Measurements from ENCODE around the gene ARHGAP24. TPM values are rescaled to one million over a fixed set of nuclear protein-coding genes. Genes with fewer than 3 reads are reported as not detected.

ARHGAP24 gene
- total and polyA plus RNA-seq, 2 of the 13 experiments (the other 11 are each of a cell fraction or from before 2014, with no cell fraction given), result 0.07 to 0.55 TPM

- TF ChIP-seq DMTF1 (CRISPR knock-in tag; IDR thresholded peaks at IDR 0.05), result no peak
- TF ChIP-seq ZNF501 (CRISPR knock-in tag; IDR thresholded peaks at IDR 0.05), result no peak
- TF ChIP-seq EEA1 (CRISPR knock-in tag; IDR thresholded peaks at IDR 0.05; ENCODE audit: borderline replicate concordance), result no peak
- no peak for TF ChIP-seq KDM4B (CRISPR knock-in tag; IDR thresholded peaks at IDR 0.05)
- no peak for TF ChIP-seq ZC3H13 (CRISPR knock-in tag; IDR thresholded peaks at IDR 0.05)
- TF ChIP-seq ZBTB7A (CRISPR knock-in tag; IDR thresholded peaks at IDR 0.05), result no peak
Observed at GRCh38 chr4:85803856-85804255, 328.9 kb downstream of the ARHGAP24 start (continued).

GRCh38 chr4:85805891-85806290, 330.9 kb downstream of the ARHGAP24 start:
- ChIA-PET POLR2A (no interaction called here), CTCF (ENCODE audit: low intra/inter-chr PET ratio, low total read pairs) (no interaction called here)
- Histone ChIP-seq H3K36me3 (replicated peaks in 1 of 2; ENCODE audit: control insufficient read depth in 1 of 2, insufficient read depth in 2 of 2, low read length in 2 of 2) (no peaks in the 10 kb centered on the region), H3K9me3 (ENCODE audit: low read length) (no peaks in the 10 kb centered on the region), H4K20me1 (ENCODE audit: insufficient read depth, low read length) (no peaks in the 10 kb centered on the region), H2AFZ (ENCODE audit: low read length) (no peak overlapping the region), H3K4me3 (replicated peaks in 1 of 3; ENCODE audit: insufficient read depth in 1 of 3, low read depth in 2 of 3, low read length in 3 of 3) (no peak overlapping the region), H3K79me2 (ENCODE audit: insufficient read depth, low read length) (no peaks in the 10 kb centered on the region), H3K27ac (ENCODE audit: extremely low read length, insufficient read depth, low read length) (no peak overlapping the region), H3K4me2 (ENCODE audit: low read depth, low read length) (no peak overlapping the region), H3K27me3 (ENCODE audit: control insufficient read depth in 1 of 2, insufficient read depth in 2 of 2, low read length in 2 of 2) (no peaks in the 10 kb centered on the region), H3K9ac (ENCODE audit: insufficient read depth, low read depth, low read length) (no peak overlapping the region), H3K4me1 (ENCODE audit: insufficient read depth, low read length) (no peaks in the 10 kb centered on the region)
- FAIRE-seq, result no peak
- in situ Hi-C loops (cut with HindIII; ENCODE audit: extremely low pct_ligation_motif_present, low pct_unique_long_range_greater_than_20kb), result no loop called here
- 5% methylated on average over 1 of the region's 1 CpG for WGBS (ENCODE audit: low lambda C conversion rate)
- intact Hi-C loops (cut with micrococcal nuclease; ENCODE audit: unreplicated experiment), result no loop called here
- no TSS peak for BruUV-seq (replicated peaks)
- ATAC-seq, result no peak
- TF ChIP-seq ZNF572 (CRISPR knock-in tag; IDR thresholded peaks at IDR 0.05) (no peak), KLF11 (CRISPR knock-in tag; IDR thresholded peaks at IDR 0.05) (no peak), ZNF432 (CRISPR knock-in tag; IDR thresholded peaks at IDR 0.05; ENCODE audit: borderline replicate concordance) (no peak), ZNF251 (CRISPR knock-in tag; IDR thresholded peaks at IDR 0.05) (no peak), TP53 (CRISPR knock-in tag; conservative IDR thresholded peaks at IDR 0.05) (no peak), ZNF607 (CRISPR knock-in tag; IDR thresholded peaks at IDR 0.05; ENCODE audit: borderline replicate concordance) (no peak), SRSF9 (IDR thresholded peaks at IDR 0.05; ENCODE audit: borderline replicate concordance, insufficient read depth, low read depth, low read length, poor library complexity, severe bottlenecking) (no peak), MLX (CRISPR knock-in tag; IDR thresholded peaks at IDR 0.05) (no peak), SNAI1 (CRISPR knock-in tag; IDR thresholded peaks at IDR 0.05; ENCODE audit: borderline replicate concordance) (no peak), ZC3H4 (CRISPR knock-in tag; IDR thresholded peaks at IDR 0.05; ENCODE audit: borderline replicate concordance) (no peak), SMAD1 (CRISPR knock-in tag; IDR thresholded peaks at IDR 0.05; ENCODE audit: borderline replicate concordance, low read depth) (no peak)
- no peak for DNase-seq (ENCODE audit: low spot score)

All from HepG2 (cell line).